ENCODE measurements around the gene WNT3A.

GRCh38 chr1:228104526-228105269, 97.9 kb downstream of the WNT3A start:
- no peak for TF ChIP-seq CTCF (IDR thresholded peaks at IDR 0.05)
- no peak for TF ChIP-seq POLR2A (IDR thresholded peaks at IDR 0.05)
